NCI-H510A (cell line): ENCODE measurements around the gene SPATA2L.

Source experiments
- DNase-seq: peaks from one replicate; lab custom pipeline; 2025; lab: John Stamatoyannopoulos, UW

Gene SPATA2L

GRCh38 chr16:89727406-89728120, 26.1 kb upstream of the SPATA2L start:
- DNase-seq: no peak

- DNase-seq: no peak
These were observed 22.1 kb upstream of the SPATA2L start for GRCh38 chr16:89723279-89724250.

- no peak for DNase-seq
These were observed 21.1 kb upstream of the SPATA2L start for GRCh38 chr16:89722392-89723278.

- peak; percentile 17 for DNase-seq
These were observed 20.3 kb upstream of the SPATA2L start for GRCh38 chr16:89721546-89722391.

DNA sequence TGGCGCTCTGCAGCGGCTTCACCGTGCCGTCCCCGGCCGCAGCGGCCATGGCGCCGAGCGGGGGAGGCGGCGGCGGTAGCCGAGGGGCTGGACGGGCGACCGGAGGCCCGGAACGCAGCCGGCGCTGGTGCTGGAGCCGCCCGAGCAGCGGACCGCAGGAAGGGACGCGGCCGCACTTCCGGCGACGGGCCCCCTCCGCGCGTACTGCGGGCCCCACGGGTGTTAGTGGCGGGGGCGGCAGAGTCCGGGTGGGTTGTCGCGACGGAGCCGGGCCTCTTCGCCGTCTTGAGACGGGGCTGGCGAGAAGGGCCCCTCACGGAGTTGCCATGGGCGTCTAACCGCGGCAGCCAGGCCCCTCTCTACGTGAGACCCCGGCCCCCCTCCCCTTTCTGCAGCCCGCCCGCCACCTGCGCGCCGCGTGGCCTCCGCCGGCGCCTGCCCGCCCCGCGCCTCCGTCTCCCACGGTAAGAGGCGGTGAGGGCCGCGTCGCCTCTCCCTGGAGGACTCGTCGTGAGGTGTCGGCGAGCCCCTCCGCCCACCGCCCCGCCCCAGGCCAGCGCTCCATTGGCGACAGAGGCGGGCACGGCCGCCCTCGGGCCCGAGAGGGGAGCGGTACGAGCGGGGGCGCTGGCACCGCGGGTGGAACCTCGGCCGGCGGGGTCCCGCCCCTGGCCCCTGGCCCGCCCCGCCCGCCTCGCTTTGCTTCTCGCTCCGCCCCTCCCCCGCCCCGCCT, 19.5 kb upstream of the SPATA2L start, which contains the start of the genes VPS9D1 and ZNF276:
Gene VPS9D1 (minus strand): TSS at position 86 of the 733 bp plus-strand sequence. CDS start 37 bp downstream, at position 49.
Gene ZNF276 (plus strand): TSS at position 725 of the 733 bp plus-strand sequence. CDS start 104 bp downstream, outside the sequence.
- peak; percentile 71 for DNase-seq

GRCh38 chr16:89720551-89720812, 19.0 kb upstream of the SPATA2L start:
- DNase-seq: no peak

DNA sequence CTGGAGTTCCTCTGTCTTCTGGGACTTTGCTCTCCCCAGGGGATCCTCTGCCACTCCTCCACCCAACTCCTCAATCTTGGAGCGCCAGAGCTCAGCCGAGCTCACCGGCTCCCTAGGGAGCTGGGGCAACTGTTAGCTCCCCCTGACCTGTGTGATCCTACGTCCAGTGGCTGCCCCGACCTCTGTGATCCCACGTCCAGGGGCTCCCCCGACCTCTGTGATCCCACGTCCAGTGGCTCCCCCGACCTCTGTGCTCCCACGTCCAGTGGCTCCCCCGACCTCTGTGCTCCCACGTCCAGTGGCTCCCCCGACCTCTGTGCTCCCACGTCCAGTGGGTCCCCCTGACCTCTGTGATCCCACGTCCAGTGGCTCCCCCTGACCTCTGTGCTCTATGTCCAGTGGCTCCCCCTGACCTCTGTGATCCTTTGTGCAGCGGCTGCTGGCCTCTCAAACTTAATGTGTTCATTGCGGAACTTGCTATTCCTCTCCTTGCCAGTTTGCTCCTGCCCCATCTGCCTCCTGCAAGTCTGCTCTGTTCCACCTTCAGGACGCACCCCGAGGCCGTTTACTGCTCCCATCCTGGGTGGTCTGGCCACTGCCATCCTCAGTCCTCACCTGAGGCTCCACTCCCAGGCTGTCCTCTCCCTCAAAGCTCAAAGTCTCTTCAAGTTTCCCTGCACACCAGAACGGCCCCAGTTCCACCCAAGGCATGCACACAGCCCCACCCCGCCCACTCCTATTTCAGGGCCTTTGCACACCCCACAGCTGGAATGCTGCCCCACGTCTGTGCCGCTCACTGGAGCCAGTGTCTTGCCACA, 16.4 kb upstream of the SPATA2L start:
- no peak for DNase-seq

DNA sequence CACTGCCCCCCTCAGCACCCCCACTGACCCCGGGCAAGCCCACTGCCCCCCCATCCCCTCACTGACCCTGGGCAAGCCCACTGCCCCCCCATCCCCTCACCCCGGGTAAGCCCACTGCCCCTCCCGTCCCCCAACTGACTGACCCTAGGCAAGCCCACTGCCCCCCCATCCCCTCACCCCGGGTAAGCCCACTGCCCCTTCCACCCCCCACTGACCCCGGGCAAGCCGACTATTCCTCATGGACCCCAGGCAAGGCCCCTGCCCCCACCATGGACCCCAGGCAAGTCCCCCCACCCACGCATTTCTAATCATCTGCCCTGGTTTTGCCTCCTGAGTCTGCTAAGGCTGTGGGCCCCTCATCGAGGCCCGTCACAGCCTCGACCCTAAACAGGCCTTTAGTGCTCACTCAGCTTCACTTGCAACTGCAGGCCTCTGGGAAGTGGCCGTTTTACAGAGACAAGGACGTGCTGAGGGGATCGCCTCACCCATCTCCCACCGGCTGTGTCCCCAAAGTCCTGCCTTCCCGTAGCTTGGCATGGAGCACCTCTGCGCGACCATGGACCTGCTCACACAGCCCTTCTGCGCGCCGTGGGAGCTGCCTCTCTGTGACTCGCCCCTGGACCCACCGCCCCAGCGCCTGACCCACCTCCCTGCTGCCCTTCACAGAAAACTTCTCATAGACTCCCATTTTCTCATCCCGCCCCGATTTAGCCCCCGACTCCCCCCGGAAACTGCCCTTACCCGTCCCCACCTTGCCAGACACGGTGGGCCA, 15.6 kb upstream of the SPATA2L start:
- DNase-seq: no peak

DNA sequence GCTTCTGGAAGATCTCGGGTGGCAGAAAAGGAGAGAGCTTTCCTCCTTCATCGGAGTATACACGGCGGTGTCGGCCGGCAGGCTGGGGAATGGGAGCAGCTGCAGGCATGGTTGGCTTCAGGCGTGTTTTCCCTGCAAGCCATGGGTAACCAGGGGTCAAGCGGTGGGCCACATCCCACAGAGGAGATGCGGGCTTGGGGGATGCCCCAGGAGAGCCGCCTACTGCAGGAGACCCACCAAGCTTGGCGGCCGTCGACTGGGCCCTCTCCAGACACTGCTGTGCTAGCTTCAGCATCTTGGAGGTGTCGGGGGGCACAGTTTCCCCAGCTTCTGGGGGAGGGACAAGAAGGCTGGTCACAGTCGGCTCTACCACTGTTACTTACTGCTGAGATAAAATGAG, 15.0 kb upstream of the SPATA2L start:
- no peak for DNase-seq

GRCh38 chr16:89712274-89712781, 10.8 kb upstream of the SPATA2L start:
- DNase-seq: no peak

- DNase-seq: no peak
These were observed 10.2 kb upstream of the SPATA2L start for GRCh38 chr16:89711601-89712273.

DNA sequence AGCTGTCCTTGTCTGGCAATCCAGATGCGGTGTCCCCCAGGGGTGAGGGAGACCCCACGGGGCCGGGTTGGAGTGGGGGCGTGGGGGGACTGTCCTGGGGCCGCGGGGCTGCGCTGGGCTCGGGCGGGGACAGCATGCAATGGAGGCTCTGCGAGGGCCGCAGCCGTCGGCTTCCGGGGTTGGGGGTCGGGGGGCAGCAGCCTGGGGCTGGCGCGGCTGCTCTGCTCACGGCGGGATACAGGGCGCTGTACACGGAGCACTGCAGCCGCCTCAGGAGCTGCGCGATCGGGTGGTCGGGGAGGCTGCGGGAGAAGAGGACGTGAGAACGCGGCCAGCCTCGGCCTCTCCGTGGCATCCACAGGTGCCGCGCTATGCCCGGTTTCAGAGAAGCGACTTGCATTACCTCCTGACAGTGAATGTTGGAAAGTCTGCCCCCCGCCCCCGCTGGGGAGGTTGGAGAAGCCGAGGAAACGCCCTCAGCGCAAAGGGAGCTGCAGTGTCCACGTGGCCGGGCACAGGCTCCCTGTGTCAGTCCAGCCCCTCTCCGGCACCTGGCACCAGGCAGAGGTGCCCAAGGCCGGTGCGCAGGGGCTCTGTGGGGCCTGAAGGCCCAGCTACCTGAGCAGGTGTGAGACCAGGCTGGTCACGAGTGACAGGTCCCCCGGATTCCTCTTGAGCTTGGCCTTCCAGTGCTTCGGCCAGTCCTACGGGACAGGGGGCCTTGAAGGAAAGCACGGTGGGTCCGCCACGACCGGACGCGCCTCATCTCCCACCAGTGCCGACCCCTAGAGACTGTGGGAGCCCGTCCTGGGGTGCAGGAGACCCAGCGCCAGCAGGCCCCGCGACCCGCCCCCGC, 9.4 kb upstream of the SPATA2L start:
- DNase-seq: no peak

DNA sequence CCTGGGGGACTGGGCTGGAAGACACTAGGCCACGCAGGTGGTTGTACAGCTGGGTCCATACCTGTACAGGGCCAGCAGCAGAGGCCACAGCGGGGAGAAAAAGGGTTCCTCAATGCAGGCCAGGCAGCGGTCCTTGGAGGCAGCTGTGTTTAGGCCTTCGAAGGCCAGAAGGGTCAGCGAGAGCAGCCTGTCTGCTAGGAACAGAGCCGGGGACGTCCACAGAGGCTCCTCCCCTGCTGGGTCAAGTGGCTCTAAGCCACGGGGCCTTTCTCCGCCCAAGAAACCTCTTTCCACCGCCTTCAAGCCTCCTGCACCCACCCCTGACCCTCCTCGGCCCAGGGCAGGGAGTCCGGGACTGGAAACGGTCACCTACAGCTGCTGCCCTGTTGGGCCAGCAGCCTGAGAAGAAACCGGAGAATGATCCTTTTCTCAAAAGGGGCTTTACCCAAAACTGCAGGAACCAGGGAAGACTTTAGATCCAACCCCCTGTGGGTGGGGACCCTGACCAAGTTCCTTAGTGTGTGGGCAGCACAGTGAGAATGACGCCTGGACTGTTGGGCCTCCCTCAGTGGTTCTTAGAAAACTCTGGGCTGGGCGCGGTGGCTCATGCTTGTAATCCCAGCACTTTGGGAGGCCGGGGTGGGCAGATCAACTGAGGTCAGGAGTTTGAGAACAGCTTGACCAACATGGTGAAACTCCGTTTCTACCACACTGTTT, 8.4 kb upstream of the SPATA2L start:
- DNase-seq: no peak

- no peak for DNase-seq
These were observed 7.7 kb upstream of the SPATA2L start for GRCh38 chr16:89709166-89709565.

DNA sequence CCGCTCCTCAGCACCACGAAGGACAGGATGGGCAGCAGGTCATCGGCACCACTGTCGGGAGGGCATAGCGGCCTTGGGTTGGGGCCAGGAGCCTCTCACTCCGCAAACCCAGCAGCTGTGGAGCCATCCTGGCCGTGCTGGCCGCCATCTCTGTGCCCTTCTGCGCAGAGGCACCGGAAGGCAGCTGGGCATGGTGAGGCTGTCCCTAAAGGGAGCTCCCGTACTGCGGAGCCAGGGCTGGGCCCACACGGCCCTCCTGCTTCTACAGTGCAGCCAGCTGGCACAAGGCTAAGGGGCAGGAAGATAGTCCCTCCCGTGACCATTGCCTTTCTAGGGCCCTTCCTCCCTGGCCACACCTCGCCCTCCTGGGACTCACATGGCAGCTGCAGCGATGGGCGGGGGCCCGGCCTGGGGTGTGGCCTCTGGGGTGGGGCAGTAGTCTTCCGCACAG, 7.0 kb upstream of the SPATA2L start:
- no peak for DNase-seq

- DNase-seq: no peak
These were observed 6.2 kb upstream of the SPATA2L start for GRCh38 chr16:89707695-89708094.
